Ovary (tissue), 3 donors: Measurements from ENCODE around the gene SERPINI1.

Source experiments
- EP300 ChIP-seq: sonication (generic); formaldehyde crosslinking; IDR thresholded peaks from one replicate; pipeline ENCODE4 v1.6.1; 2017; ENCODE audit warnings: antibody characterized with exemption
- POLR2A ChIP-seq: fragments of 450-650 bp; IDR thresholded peaks from one replicate; pipeline ENCODE4 v1.6.1; 2017; ENCODE audit warnings: antibody characterized with exemption, mild to moderate bottlenecking, moderate library complexity
- TF ChIP-seq, protein P1 (sequence below), 3 donors: fragments of 450-650 bp in 2 of 3; fragments of 200-600 bp in 1 of 3; IDR thresholded peaks; one replicate each; pipeline versions ENCODE4 v1.5.1 to v1.8.0; 2016 to 2022; ENCODE audit warnings: antibody characterized with exemption in 3 of 3, mild to moderate bottlenecking in 1 of 3
- donor health status: DM: no; HTN: no; CAD: no.

DNA sequence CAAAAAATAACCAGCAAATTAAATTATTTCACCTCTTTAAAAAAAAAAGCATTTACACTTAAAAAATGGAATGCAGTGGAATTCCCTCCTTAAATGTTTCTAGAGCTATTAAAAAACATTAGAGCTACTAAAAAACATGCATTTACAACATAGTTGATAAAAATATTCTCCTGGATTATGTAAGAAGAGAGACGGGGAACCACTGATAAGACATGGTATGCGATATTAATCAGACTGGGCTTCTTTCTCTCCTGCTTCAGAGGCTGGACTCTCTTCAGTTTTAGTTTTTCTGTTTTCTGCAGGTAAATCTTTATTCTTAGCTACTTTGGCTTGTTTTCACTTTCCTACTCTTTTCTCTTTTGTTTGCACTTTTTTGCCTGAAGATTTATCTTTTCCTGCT is 41.4 kb upstream of the SERPINI1 start:
- TF ChIP-seq, protein P1, sequence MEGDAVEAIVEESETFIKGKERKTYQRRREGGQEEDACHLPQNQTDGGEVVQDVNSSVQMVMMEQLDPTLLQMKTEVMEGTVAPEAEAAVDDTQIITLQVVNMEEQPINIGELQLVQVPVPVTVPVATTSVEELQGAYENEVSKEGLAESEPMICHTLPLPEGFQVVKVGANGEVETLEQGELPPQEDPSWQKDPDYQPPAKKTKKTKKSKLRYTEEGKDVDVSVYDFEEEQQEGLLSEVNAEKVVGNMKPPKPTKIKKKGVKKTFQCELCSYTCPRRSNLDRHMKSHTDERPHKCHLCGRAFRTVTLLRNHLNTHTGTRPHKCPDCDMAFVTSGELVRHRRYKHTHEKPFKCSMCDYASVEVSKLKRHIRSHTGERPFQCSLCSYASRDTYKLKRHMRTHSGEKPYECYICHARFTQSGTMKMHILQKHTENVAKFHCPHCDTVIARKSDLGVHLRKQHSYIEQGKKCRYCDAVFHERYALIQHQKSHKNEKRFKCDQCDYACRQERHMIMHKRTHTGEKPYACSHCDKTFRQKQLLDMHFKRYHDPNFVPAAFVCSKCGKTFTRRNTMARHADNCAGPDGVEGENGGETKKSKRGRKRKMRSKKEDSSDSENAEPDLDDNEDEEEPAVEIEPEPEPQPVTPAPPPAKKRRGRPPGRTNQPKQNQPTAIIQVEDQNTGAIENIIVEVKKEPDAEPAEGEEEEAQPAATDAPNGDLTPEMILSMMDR (IDR thresholded peaks at IDR 0.05) = no peak
- TF ChIP-seq POLR2A (no peak), EP300 (no peak)
